ENCODE results near the gene C2CD5.
"Not testable (repeated sequence)": the region's sequence is repeated elsewhere in the genome, so short reads cannot be mapped to it uniquely, and the experiment has no call there.

The C2CD5 gene

DNA sequence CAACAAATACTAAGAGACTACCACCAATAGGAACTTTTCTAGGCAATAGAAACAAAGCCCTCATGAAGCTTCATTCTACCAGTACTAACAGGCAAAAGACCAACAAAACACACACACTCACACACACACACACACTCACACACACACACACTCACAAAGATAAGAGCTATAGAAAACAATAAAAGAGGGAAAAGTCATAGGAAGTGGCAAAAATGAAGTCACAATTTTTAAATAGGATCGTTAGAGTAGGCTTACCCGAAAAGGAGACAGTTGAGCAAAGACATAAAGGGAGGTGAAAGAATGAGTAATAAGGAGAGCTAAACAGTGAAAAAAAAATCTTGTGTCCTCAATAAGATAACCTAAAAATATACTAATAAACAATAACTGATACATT is 66.5 kb downstream of the C2CD5 start:
- no peak for DNase-seq (ENCODE audit: low spot score)

DNA sequence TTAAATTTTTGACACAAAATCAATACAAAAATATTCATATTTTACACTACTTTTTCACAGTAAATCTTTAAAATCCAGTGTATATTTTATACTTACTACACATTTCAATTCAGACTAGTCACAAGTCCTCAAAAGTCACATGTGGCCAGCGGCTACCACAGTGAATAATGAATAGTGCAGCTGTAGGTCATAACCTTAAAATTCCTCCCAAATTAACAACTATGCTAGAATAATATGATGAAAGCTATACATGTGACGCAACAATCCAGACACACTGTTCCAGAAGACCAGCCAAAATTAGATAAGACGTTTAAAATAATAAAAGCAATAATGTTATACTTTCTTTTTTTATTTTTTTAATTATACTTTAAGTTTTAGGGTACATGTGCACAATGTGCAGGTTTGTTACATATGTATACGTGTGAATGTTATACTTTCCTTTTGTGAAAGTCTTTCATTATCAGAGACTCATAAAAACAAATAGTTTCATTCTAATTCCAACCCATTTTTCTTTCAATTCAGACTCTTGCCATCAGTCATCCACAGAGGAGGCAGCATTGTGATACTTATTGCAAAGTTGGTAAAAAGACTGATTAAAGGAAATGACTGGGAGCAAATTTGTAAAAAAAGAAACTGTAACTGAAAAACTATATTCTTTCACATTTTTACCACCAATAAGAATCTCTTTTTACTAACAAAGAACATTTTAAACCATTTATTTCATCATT is 67.0 kb downstream of the C2CD5 start:
- no peak for DNase-seq (ENCODE audit: low spot score)

DNA sequence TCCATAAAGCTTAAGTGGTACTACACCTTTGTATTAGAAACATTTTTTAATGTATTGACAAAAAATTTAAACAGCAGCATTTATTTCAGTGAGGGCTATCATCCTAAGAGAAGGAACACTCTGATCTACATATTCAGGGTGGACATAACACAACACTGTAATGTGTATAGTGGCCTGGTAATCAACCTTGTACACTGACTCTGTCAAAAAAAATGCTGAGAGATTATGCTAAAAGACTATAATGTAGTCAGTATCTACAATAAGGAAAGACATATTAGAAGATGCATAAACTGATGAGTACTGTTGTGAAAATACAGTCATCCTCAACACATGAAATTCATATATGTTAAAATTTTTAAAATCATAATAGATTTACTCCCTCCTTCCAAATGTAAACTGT is 68.2 kb downstream of the C2CD5 start:
- DNase-seq (ENCODE audit: low spot score), result no peak

DNA sequence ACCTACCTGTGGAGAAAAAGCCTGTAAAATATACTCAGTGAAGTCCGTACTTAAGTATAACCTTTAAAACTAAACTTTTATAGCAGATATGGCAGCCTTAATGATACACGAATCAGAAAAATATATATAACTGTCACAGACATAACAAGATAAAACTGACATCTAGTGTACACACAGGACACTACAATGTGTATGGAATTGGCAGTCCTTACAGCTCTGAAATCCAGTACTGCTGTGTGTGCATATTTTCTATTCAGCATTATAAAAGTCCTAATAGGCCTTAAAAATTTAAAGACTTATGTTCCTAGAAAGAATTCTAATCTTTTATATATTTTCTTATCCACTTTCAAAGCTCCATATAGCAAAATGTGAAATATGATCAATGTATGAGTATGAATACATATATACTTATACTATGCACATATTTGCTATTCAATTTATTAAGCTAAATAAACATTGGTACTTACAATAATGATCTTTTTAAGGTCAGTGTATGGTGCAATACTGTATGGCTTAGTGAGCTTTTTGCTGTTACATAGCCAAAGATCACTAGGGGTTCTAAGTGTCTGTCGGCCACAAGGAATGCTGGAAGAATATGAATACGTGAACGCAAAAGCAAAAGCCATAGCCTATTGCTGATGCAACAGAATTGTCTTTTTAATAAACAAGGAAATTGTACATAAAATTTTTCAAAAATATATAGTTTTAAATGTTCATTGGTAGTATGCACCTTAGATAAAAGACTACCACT is 69.2 kb downstream of the C2CD5 start:
- peak; percentile 29 for DNase-seq (ENCODE audit: low spot score)

DNA sequence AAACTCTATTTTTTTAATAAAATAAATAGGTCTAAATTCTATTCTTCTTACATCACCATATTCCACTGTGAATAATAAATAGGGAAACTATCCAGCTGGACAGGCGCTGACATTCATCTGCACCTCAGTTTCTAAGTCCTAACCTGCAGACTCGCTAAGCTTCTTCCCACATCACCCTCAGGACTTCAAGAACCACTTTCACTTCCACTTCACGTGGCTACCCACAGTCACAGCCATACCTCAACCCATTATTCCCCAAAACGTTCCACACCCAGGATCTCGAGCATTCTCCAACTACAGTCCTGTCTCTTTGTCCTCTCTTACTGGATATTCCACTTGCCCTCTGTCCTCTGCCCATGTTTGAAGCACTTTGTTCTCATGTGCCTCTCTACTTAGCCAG is 71.1 kb downstream of the C2CD5 start:
- DNase-seq (ENCODE audit: low spot score), result no peak

DNA sequence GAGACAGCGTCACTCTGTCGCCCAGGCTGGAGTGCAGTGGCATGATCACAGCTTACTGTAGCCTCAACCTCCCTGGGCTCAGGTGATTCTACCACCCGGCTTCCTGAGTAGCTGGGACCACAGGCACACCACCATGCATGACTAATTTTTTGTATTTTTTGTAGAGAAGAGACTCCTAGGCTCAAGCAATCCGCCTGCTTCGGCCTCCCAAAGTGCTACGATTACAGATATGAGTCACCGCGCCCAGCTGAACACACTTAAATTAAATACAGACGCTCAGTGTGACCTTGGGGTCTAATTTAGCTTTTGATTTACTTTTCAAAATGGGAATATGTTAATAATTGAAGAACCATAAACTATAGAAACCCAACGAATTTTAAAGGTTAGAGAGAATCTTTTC is 77.2 kb downstream of the C2CD5 start:
- no peak for DNase-seq (ENCODE audit: low spot score)

DNA sequence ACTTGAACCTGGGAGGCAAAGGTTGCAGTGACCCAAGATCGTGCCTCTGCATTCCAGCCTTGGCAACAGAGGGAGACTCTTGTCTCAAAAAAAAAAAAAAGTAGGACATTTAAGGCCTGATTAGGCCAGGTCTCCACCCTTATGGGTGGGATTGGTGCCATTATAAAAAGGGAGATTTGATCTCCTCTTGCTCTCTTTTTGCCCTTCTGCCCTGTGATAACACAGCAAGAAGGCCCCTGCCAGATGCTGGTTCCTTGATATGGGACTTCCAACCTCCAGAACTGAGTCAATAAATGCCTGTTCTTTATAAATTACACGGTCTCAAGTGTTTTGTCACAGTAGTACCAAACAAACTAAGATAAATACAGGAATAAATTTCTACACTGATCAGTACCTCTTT is 81.0 kb downstream of the C2CD5 start:
- DNase-seq (ENCODE audit: low spot score), result no peak

DNA sequence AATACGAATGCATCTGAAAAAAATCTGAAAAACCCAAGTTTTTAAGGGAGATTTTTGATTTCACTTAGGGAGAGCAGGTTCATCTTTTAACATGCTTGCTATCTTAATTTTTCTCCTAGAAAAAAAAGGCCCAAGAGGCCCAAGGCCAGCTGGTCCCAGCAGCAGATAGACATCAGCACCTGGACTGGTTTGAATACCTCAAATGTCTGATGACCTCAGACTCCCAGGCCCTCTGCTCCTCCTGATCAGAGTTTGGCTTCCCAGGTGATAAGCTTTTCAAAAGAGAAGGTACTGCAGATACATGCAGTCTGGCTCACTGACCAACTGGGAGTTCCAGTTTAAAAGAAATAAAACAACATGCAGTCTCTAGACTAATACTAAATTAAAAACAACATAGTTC is 82.6 kb downstream of the C2CD5 start:
- DNase-seq (ENCODE audit: low spot score), result no peak

DNA sequence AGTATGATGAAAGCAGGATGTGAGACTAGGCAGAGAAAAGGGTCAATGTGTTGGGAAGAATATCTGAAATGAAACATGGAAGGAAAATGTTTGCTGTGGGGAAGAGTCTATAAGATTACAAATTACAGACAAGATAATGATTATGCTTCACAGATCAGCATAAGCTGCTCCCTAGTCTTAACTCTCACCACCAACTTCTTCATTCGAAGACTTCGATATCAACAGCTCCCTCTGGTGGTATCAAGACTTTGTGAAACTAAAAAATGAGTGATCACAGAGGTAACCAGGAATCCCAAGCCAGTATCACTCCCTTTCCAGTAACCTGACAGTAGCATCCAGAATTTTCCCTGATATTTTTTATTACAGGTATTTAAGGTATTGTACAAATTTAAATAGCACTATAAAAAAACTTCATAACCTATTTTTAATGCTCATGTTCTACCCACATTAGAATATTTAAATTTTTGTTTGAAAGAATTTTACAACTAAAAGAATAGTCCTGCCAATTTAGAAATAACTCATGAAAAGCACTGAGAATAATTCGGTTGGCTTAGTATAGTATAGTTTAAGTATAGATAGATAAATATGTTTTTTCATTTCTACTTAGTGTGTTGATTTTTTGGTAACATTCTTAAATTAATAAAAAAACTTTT is 84.4 kb downstream of the C2CD5 start:
- DNase-seq (ENCODE audit: low spot score), result peak; percentile 73

DNA sequence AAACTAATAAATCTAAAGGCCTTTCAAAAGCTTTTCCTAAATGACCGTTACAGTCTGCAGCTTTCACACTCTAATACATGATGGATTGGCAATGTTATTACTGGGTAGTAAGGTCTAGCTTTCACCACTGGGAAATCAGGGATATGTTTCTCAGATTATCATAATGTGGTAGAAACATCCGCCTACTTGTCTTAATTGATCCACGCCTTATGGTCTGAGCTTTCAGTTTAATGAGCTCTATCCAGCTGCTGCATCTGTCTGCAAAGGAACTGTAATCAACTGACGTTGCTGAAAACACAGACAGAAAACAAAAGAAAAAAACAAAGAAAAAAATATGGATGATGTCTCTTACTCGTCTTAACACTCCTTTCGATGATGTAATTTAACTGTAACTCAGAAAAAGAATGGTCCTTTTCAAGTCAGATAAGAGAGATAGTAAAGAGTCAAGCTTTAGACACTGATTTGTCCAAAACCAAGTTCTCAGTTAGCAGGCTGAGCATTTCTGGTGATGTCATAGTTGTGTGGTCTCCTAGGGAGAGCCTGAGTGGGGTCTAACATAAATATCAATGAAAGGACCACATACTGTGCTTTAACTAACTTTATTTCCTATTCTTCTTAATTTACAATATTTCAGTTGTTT is 85.9 kb downstream of the C2CD5 start:
- no peak for DNase-seq (ENCODE audit: low spot score)

DNA sequence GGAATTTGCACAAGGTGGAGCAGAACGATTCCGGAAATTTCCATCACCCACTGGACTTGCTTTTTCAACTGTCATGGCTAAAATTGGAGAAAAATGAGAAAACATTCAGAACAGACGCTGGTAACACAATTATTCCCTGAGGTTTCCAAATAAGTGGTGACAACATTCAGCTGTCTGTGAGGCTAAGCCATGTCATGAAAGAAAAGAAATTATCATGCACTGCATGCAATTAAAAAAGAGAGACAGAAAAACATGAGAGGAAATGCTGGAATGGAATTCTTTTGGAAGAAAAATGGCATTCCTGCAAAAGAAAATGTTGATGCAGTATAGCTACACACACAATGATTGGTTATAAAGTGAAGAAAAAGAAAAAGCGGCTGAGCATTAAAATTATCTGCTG is 87.3 kb downstream of the C2CD5 start:
- no peak for DNase-seq (ENCODE audit: low spot score)

DNA sequence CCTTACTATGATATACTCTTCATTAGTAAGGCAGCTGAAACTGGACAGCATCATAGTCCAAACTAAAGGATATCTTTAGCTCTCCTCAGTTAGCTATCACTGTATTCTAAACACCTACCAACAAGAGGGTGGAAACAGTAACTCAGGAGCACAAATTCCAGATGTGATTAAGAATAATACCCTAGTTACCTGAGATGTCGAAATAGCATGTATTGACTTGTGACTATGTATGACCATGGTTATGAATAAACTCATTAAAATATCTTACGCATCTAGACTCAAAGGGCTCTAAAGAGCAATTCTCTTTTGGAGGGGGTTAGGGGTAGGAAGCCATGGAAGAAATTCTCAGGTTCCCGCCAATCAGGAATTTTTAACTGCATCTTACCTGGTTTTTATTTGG is 90.8 kb downstream of the C2CD5 start:
- no peak for DNase-seq (ENCODE audit: low spot score)

DNA sequence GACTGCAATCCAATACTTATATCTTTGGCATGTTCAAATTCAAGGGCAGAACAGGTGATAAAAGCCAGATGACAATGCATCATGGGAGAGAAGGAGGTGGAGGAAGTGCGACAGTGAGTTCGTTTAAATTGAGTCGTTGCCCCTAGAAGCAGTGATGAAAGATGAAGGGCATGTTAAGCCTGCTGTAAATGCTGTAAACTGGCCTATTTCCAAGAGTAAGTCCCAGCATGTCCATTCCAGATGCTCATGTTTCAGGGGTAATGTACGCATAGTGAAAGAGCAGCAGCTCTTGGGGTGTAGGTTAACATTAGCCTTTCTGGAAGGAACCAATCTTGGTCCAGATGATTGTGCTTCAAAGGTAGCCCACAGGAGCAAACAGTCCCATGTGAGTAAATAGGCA is 97.1 kb downstream of the C2CD5 start:
- DNase-seq (ENCODE audit: low spot score), result no peak

DNA sequence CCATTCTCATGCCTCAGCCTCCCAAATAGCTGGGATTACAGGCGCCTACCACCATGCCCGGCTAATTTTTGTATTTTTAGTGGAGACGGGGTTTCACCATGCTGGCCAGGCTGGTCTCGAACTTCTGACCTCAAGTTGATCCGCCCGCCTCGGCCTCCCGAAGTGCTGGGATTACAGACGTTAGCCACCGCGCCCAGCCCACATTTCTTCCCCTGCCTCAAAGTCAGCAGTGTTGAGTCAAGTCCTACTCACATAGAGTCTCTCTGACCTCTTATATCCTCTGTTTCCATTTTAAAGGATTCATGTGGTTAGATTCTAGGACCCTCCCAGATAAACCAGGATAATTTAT is 100.1 kb downstream of the C2CD5 start:
- DNase-seq (ENCODE audit: low spot score), result not testable (repeated sequence)

DNA sequence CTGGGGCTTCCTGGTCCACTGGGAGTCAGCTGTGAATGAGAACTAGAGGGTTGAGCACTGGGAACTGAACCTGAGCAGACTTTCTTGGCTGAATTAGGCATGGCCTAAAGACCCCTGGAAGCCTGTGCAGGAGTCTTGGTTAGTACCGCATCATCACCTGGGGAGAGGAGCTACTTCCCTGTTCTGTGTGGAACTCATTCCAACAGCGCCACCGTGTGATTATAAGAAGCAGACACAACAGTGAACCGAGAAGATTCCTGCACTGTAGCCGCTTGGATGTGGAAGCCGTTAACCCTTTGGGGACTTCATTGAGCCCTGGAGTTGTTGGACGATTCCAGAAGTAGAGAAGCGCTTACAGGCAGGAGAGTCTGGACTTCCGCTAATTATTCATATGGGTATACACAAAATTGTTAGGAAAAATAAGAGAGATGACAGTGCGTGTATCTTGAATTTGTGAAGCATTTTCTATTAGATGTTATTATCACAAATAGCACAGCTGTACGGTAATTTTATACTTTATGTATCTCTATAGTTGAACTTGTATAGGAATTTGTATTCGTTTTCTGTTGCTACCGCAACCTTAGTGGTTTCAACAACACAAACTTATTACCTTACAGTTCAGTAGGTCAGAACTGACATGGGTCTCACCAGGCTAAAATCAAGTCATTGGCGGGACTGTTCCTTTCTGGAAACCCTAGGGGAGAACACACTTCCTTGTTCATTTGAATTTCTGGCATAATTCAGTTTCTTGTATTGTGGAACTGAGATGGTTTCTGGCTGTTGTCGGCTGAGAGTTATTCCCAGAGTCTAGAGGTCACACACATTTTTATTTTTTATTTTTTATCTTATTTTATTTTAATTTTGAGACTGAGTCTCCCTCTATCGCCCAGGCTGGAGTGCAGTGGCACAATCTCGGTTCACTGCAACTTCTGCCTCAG is 100.7 kb downstream of the C2CD5 start:
- DNase-seq (ENCODE audit: low spot score), result peak; percentile 87

DNA sequence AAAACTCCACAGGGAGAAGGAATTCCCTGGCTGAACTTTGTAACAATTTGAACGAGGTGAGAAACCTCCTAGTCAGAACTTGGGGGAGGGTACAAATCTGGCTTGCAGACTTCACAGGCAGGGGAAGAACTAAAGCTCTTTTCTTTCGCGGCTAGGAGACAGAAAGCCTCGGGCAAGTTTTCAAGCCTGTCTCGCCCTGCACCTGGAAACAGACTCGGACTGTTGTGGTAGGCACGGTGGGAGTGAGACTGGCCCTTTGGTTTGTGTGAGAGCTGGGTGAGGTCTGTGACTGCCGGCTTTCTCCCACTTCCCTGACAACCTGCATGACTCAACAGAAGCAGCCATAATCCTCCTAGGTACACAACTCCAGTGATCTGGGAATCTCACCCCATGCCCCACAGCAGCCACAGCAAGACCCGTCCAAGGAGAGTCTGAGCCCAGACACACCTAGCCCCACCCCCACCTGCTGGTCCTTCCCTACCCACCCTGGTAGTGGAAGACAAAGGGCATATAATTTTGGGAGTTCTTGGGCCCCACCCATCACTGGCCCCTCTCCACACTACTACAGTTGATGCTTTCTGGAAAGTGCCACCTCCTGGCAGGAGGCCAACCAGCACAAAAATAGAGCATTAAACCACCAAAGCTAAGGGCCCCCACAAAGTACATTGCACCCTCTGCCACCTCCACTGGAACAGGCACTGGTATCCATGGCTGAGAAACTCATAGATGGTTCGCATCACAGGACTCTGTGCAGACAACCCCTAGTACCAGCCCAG is 107.1 kb downstream of the C2CD5 start:
- DNase-seq (ENCODE audit: low spot score), result no peak

DNA sequence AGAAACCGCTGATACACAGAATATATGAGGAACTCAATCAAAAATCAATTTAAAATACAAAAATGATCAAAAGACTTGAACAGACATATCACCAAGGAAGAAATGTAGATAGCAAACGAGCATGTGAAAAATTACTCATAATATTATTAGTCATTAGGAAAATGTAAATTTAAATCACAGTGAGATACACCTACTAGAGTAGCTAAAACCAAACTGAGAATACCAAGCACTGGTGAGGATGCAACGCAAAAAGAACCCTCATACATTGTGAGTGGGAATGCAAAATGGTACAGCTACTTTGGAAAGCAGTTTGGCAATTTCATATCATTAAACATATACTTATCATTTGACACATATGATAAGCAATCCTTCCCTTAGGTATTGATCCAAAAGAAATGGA is 108.8 kb downstream of the C2CD5 start:
- no peak for DNase-seq (ENCODE audit: low spot score)

DNA sequence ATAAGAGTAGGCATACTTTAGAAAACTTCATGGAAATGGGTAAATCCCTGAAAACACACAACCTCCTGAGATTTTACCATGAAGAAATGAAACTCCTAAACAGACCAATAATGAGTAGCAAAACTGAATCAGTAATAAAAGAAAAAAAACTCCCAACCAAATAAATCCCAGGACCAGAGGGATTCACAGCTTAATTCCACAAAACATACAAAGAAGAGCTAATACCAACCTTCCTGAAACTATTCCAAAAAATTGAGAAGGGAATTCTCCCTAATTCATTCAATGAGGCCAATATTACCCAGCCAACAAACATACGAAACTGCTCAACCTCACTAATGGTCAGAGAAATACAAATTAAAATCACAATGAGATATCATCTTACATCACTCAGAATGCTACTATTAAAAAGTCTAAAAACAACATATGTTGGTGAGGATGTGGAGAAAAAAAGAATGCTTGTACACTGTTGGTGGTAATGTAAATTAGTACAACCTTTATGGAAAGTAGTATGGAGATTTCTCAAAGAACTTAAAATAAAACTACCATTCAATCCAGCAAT is 112.6 kb downstream of the C2CD5 start:
- DNase-seq (ENCODE audit: low spot score), result no peak

DNA sequence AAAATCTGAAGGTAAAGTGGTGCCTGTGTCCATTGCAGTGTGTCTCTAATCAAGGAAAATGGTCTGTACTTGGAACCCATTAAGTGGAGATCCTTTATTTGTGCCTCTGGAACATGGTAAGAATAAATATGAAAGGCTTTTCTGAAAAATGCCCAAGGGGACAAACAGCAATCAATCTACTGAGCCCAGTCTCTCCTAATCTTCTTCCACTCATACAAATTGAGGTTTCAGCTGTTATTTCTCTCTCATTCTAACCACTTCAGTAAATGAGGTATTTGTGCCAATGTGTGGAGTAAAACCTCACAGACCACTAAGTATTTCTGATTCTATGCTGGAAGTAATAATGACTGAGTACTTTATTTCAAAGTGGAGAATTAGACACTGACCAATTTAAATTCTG is 127.5 kb downstream of the C2CD5 start:
- no peak for DNase-seq (ENCODE audit: low spot score)

Data from RKO (cell line).